ENCODE data around the gene AQP1. TPM values are rescaled to one million over a fixed set of nuclear protein-coding genes. Genes with fewer than 3 reads are reported as not detected.

Gene AQP1
- not detected for polyA plus RNA-seq (2012; ENCODE audit: insufficient read depth, insufficient read length)

- H3K4me3 ChIP-seq (ENCODE audit: low read length): no peak within 1 kb of the TSS
- DNase-seq (ENCODE audit: low read depth, low spot score): no peak
These were observed at the start of gene AQP1 for GRCh38 chr7:30911561-30911969. TSS of gene AQP1 (plus strand) at chr7:30911853. CDS start at chr7:30911910, 57 bp downstream.

DNA sequence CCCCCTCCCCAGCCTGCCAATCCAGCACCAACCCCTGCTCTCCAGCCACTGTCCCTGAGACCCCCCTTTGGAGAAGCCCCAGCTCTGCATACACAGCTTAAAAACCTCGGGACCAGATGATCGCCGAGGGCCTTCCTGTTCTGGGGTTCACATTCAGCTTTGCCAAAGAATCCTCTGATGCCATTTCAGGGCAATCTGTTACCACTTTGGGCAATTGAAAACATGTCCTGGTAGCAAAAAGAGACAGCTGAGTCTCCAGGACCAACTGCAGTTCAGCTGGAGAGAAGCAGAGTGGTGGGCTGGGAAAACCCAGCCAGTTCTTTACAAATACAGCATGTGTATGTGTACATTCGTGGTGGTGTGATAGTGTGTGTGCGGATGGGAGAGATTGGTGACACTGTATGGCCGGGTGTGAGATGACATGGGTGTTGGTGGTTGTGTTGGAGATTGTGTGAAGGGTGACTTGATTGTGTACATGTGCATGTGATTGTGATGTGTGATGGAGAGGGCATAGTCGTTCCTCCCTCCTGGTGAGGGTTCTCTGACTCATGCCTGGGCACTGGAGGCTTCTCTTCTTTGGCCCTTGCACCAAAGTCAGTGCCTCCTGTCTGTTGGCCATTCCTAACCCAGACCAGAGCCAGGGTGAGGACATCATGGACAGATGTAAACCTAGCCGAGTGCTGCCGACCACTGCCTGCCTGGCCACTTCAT is 48.5 kb upstream of the AQP1 start:
- no peak for DNase-seq (ENCODE audit: low read depth, low spot score)
- no peak overlapping the region for H3K4me3 ChIP-seq (ENCODE audit: low read length)

GRCh38 chr7:30863706-30864035 is 48.0 kb upstream of the AQP1 start:
- H3K4me3 ChIP-seq (ENCODE audit: low read length): no peak overlapping the region
- DNase-seq (ENCODE audit: low read depth, low spot score): no peak

- DNase-seq (ENCODE audit: low read depth, low spot score): no peak
- H3K4me3 ChIP-seq (ENCODE audit: low read length): no peak overlapping the region
These were observed 47.6 kb upstream of the AQP1 start for GRCh38 chr7:30864101-30864500.

DNA sequence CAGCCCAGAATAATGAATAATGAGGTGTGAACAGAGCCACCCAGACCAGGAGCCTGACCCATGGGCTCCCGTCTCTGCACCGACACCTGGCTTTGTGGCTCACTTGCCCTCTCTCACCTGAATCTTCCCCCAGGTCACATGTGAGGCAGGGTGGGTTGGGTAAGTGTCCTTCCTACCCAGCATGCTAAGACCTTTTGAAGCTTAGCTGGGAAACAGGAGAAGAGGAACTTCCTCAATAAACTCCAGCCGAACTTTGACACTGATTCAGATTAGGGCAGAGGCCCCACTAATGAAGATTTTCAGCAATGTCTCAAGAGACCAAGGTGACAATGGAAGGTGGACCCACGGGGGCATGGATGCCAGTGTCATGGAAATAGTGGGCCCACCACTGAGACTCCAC is 46.6 kb upstream of the AQP1 start:
- DNase-seq (ENCODE audit: low read depth, low spot score): no peak
- H3K4me3 ChIP-seq (ENCODE audit: low read length): no peak overlapping the region

DNA sequence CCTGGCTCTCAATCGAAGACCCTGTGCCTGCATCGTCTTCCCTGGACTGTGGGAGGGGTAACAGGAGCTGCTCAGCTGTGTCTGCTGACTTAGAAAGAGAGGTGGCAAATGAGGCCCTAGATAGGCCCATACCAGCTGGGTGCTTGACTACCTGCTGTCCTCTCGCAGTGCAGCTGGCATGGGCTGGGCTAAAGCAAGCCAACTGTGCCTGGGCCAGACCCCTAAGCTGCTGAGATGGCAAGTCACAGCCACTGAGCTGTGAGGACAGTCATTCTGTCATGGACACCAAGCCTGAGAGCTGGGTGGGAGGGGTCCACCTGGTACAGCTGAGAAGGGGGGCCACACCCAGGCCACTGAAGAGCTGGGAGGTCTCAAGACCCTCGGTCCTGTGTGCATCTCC is 45.8 kb upstream of the AQP1 start:
- no peak overlapping the region for H3K4me3 ChIP-seq (ENCODE audit: low read length)
- no peak for DNase-seq (ENCODE audit: low read depth, low spot score)

- no peak for DNase-seq (ENCODE audit: low read depth, low spot score)
- H3K4me3 ChIP-seq (ENCODE audit: low read length): no peak overlapping the region
These were observed 44.7 kb upstream of the AQP1 start for GRCh38 chr7:30866939-30867338.

DNA sequence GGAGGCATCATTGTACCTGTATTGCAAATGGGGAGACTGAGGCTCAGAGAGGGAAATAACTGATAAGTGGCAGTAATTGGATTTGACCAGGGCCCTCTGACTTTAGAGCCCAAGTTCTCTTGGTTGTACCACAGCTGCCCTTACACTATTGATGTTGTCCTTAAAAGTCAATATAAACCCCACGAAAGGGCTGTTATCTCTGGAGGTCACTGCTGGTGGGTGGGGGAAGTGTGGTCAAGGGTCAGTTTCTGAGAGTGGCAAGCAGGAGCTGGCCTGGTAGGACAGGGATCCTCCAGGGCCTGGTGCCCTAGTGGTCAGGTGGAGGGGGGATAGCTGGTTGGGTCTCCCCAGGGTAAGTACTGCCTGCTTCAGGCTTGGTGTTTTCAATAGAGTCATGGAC is 44.2 kb upstream of the AQP1 start:
- H3K4me3 ChIP-seq (ENCODE audit: low read length): no peak overlapping the region
- no peak for DNase-seq (ENCODE audit: low read depth, low spot score)

DNA sequence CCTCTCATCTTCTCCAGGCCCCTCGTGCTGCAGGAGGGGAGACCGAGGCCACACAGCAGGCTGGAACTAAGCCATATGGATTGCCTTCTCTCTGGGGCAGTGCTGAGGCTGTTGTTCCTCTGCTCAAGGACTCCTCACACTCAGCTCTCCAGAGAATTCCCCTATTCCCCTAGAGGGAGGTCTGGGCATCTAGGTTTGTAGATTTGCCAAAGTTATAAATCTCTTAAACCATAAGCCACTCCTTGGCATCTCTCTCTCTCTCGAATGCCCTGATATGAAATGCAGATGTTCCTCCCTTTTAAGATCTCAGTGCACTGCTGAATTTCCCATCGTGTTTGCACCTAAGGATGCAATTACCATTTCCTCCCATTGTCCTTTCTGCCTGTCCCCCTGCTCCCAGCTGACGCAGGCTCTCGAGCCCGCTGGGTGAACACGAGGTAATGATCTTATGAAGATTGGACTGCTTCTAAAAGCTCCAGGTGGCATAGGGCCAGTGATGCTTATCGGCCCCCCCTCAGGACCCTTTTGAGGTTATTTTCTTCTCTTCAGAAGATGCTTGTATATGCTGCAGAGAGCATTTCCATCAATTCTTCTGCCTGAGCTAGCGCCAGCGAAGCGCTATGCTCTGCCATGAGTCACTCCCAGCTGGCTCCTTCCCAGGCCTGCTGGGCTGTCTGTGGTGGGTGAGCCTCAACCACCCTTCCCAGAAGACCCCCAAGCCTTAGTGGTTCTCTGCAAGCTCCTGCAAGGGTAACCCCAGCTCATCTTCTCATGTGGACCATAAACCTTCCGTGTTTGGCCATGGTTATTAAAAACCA is 41.6 kb upstream of the AQP1 start:
- DNase-seq (ENCODE audit: low read depth, low spot score): no peak
- H3K4me3 ChIP-seq (ENCODE audit: low read length): no peak overlapping the region

DNA sequence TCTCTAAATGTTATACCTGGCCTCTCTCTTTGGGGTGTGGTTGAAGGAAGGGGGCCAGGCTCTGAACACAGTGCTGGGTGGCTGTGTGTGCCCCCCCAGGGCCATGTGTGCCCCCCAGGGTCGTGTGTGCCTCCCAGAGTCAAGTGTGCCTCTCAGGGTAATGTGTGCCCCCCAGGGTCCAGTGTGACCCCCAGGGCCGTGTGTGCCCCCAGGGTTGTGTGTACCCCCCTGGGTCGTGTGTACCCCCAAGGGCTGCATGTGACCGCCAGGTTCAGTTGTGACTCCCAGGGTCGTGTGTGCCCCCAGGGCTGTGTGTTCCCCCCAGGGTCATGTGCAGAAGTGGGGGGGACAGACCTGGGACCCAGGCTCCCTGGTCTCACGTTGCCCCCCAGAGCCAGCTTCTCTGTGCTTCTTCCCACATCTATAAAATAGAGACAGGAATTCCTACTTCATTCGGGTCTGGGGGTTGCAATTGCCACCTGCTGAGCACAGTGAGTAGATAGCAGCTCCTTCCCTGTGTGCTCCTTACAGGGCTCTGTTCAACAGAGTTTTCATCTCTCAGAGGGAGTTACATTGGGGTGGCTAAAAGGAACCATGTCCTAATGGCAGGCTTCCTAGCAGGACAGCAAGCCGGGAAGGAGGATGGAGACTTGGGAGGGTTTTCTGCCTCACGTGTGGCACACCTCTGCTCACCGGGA is 40.7 kb upstream of the AQP1 start:
- DNase-seq (ENCODE audit: low read depth, low spot score): no peak
- no peak overlapping the region for H3K4me3 ChIP-seq (ENCODE audit: low read length)

DNA sequence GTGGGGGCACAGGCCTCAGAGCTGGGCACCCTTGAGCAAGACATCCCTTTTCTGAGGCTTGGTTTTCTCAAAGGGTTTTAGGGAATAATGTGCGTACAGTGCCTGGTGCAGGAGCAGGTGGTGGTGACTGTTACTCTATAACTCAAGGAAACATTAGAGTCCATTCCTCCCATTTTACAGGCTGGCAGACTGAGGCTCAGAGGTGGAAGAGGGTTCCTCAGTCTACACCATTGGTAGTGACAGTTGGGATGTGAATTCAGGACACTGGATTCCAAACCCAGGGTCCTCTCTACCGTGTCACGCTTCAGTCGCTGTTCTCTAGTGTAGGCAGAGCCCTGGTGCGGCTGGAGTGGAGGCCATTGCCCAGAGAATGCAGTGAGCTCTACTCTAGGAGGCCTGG is 40.0 kb upstream of the AQP1 start:
- no peak overlapping the region for H3K4me3 ChIP-seq (ENCODE audit: low read length)
- no peak for DNase-seq (ENCODE audit: low read depth, low spot score)

GRCh38 chr7:30873207-30873606 is 38.4 kb upstream of the AQP1 start:
- no peak overlapping the region for H3K4me3 ChIP-seq (ENCODE audit: low read length)
- no peak for DNase-seq (ENCODE audit: low read depth, low spot score)

DNA sequence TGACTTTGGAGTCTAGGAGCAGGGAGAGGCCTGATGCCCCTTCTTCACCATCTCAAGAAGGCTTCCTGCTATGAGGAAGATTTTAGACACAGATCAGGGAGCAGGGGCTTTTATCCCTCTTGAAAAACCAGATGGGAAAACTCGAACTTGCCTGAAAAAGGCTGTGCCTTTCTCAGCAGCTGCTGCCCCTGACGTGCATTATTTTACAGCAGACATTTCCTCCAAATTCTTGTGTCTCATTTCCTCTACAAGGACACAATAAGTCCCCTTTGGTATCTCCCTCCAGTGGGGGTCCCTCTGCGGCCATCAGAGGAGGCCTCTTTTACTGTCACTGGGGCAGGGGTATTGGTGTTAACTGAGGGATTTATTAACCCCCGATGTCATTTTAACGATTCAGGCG is 38.0 kb upstream of the AQP1 start:
- H3K4me3 ChIP-seq (ENCODE audit: low read length): no peak overlapping the region
- DNase-seq (ENCODE audit: low read depth, low spot score): no peak

DNA sequence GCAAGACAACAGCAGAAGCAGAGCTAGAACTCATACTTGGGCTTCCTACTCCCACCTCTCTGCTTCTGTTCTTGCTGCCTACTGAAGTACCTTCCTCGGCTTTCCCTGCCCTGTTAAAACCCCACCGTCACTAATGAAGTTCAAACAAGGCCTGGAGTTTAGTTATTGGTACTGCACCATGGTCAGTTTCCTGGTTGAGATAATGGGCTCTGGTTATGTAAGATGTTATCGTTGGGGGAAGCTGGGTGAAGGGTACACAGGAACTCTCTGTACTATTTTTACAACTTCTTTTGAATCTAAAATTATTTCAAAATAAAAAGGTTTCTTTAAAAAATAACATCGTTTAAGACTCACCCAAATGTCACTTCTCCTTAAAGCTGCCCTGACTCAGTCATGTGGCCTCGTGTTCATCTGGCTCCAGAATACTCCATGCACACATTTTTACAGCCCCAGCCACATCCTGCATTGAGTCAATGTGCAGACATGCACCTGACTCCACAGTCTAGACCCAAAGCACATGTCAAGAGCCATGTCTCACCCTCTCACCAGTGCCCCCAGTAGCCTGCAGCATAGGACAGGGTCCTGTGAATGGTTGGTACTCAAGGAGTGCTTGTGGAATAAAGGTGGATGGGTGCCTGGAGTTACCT is 36.9 kb upstream of the AQP1 start:
- peak; percentile 51 for DNase-seq (ENCODE audit: low read depth, low spot score)
- no peak overlapping the region for H3K4me3 ChIP-seq (ENCODE audit: low read length)

GRCh38 chr7:30877015-30877769 is 34.5 kb upstream of the AQP1 start:
- no peak for DNase-seq (ENCODE audit: low read depth, low spot score)
- H3K4me3 ChIP-seq (ENCODE audit: low read length): no peak overlapping the region

DNA sequence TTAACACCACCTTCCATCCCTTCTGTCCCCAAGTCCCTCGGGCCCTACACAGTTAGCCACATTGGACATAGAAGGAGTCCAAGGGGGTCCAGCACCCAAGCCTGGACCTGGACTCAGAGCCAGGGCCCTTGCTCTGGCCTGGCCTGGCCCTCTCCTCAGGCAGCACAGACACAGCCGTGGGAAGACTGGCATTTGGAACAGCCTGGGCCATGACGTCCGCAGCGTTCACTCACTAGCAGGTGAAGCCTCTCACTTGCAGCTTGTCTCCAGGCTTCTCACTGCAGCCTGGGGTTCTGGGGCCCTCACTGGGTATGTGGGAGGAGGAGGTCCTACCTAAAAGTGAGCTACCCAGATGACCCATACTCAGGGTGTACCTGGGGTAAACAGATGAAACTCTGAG is 33.7 kb upstream of the AQP1 start:
- H3K4me3 ChIP-seq (ENCODE audit: low read length): no peak overlapping the region
- DNase-seq (ENCODE audit: low read depth, low spot score): no peak

DNA sequence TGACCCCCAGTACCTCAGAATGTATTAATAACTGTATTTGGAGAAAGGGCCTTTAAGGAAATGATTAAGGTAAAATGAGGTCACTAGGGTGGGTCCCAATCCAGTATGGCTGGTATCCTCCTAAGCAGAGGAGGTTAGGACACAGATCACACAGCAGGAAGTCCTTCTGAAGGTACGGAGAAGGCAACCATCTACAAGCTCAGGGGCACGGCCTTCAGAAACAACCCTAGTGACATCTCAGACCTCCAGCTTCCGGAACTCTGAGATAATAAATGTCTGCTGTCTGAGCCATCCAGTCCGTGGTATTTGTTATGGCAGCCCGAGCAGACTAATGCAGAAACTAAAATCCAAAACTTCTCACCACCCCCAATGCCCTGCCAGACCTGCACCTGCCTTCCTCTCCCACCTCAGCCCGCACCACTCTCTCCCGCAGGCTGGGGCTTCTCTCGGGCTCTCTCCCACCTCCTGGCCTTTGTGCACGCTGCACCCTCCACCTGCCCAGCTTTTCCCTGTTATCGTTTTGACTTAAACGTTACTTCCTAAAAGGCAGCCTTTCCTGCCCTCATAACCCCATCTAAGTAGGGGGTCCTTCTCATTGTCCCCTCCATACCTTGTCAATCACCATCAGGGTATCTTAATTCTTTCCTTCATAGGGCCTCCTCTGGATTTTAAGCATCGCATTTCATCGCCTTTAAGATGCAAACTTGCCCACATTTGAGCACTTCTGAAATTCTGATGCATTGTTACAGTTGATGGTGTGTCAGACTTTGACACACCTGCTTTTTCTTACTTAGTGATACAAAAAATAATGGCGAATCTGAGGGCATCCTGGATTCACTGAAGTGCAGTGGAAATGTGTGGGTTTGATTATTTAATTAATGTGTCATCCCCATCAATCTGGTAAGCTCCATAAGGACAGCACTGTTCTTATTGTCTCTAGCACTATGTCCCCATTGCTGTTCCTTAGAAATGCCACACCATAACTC is 32.2 kb upstream of the AQP1 start:
- H3K4me3 ChIP-seq (ENCODE audit: low read length): no peak overlapping the region
- no peak for DNase-seq (ENCODE audit: low read depth, low spot score)

DNA sequence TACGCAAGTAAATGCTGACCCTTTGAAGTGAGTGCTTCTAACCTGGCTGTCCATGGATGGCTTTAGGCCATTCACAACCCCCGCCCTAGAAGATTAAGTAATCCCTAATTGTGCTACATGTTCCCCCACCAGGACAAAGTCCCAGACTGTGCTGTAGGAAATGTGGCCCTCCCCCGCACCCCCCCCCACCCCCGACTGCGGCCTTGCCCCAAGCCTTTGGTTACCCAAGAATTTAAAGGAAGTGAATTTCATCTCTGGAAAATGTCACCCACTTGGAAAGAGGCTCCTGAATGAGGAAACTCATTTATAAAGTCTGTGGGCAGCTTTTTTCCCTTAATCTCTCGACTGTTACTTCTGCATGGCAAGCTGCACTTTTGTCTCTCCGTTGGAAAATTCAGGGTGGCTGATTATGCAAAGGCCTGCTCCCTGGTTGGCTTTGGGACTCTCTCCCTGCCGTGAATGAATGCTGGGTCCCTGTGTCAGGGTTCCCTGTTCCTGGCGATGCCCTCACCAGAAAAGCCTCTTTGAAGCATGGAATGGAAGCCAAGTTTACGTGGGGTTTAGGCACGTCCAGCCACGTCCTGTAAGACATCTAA is 31.4 kb upstream of the AQP1 start:
- DNase-seq (ENCODE audit: low read depth, low spot score): no peak

More for the DNA sequence above, 31.4 kb upstream of the AQP1 start:
- no peak overlapping the region for H3K4me3 ChIP-seq (ENCODE audit: low read length)
